Sciatic nerve (tissue), 2 donors: ENCODE measurements around the gene KLF4. TPM values are rescaled to one million over a fixed set of nuclear protein-coding genes. Genes with fewer than 3 reads are reported as not detected.

ENCODE experiments used
- ATAC-seq: fragments of 200-7000 bp; cut with Tn5 transposase; one replicate; pipeline ENCODE4 v1.9.1; 2020; ENCODE audit warnings: mild to moderate bottlenecking, moderate library complexity
- DNase-seq: peaks from one replicate; pipeline ENCODE4 v3.0.0-alpha.2; 2020; ENCODE audit warnings: low spot score
- intact Hi-C: fragments of 100-400 bp; cut with DNase I; formaldehyde crosslinking; loops from one replicate; pipeline ENCODE4 v1.14.2; 2022
- total RNA-seq: library from RNA; stranded (reverse); fragmentation: NEBNext Ultra II Directional; extraction: Animal tissue kit (Norgen Biotek cat#: 25700); gene quantifications from one replicate; pipeline ENCODE4 v1.2.1, GENCODE V29; 2021
- donor health status: DM: no; HTN: no; CAD: no.
- donor health status: DM: no; HTN: no; CAD: no.

KLF4 gene
- total RNA-seq, 1 donor from 2014 or later: 63.8 TPM

DNA sequence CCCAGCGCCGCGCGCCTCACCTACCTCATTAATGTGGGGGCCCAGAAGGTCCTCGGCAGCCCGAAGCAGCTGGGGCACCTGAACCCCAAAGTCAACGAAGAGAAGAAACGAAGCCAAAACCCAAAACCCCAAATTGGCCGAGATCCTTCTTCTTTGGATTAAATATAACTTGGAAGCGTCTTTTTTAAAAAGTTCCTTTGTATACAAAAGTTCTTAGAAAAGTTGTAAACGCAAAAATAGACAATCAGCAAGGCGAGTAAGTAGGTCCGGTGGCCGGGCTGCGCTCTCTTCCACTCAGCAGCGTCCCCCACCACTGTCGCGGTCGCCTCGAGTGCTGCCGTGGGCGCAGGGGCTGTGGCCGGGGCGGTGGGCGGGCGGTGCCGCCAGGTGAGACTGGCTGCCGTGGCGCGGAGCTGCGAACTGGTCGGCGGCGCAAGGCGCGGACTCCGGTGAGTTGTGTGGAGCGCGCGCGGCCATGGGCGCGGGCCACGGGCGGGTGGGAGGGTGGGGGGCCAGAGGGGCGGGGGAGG, 360 bp downstream of the KLF4 start:
- DNase-seq: no peak
- no peak for ATAC-seq
- intact Hi-C loops: loop anchor here (10.0 kb wide), 2 partner anchors 786 to 1276 kb away; no protein-coding TSS in a partner anchor

DNA sequence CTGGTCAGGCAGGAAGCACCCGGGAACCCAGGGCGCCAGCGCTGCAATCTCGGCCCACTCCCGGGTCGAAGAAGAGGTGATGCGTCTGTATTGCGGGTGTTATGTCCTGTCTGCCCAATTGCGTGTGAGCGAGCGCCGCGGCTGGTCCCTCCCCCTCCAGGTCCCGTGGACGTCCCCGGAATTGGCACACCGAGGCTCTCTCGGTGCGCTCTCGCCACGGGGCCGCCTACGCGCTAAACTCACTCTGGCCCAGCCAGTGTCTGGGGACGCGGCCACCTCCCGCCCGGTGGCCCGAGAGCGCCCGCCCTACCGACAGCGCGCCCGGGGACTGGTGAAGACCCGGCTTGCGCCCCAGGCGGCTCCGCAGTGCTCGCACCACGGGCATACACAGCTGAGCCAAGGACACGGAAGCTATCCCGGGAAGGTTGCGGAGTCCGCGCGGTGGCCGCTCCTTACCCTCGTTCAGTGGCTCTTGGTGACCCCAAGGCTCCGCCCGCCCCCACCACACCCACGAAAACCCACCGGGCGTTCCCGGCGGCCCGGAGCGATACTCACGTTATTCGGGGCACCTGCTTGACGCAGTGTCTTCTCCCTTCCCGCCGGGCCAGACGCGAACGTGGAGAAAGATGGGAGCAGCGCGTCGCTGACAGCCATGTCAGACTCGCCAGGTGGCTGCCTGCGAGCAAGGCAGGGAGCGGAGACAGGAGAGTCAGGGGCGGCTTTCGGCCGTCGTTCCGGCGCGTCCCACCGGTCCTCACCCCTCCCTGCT, 1.0 kb downstream of the KLF4 start:
- intact Hi-C loops: loop anchor here (10.0 kb wide), 2 partner anchors 786 to 1276 kb away; no protein-coding TSS in a partner anchor
- DNase-seq (peak; percentile 87), ATAC-seq (peak; percentile 70)

DNA sequence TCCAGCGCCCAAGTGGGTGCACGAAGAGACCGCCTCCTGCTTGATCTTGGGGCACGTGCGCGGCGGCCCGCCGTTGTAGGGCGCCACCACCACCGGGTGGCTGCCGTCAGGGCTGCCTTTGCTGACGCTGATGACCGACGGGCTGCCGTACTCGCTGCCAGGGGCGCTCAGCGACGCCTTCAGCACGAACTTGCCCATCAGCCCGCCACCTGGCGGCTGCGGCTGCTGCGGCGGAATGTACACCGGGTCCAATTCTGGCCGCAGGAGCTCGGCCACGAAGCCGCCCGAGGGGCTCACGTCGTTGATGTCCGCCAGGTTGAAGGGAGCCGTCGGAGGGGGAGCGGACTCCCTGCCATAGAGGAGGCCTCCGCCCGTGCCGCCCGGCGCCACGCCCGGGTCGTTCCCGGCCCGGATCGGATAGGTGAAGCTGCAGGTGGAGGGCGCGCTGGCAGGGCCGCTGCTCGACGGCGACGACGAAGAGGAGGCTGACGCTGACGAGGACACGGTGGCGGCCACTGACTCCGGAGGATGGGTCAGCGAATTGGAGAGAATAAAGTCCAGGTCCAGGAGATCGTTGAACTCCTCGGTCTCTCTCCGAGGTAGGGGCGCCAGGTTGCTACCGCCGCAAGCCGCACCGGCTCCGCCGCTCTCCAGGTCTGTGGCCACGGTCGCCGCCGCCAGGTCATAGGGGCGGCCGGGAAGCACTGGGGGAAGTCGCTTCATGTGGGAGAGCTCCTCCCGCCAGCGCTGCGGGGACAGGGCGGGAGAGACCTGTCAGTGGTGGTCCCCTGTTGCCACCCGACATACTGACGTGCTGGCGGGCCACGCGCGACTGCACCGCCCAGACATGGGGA, 1.8 kb downstream of the KLF4 start:
- ATAC-seq (peak; percentile 5), DNase-seq (peak; percentile 70)
- intact Hi-C loops: loop anchor here (10.0 kb wide), 2 partner anchors 787 to 1277 kb away; no protein-coding TSS in a partner anchor

DNA sequence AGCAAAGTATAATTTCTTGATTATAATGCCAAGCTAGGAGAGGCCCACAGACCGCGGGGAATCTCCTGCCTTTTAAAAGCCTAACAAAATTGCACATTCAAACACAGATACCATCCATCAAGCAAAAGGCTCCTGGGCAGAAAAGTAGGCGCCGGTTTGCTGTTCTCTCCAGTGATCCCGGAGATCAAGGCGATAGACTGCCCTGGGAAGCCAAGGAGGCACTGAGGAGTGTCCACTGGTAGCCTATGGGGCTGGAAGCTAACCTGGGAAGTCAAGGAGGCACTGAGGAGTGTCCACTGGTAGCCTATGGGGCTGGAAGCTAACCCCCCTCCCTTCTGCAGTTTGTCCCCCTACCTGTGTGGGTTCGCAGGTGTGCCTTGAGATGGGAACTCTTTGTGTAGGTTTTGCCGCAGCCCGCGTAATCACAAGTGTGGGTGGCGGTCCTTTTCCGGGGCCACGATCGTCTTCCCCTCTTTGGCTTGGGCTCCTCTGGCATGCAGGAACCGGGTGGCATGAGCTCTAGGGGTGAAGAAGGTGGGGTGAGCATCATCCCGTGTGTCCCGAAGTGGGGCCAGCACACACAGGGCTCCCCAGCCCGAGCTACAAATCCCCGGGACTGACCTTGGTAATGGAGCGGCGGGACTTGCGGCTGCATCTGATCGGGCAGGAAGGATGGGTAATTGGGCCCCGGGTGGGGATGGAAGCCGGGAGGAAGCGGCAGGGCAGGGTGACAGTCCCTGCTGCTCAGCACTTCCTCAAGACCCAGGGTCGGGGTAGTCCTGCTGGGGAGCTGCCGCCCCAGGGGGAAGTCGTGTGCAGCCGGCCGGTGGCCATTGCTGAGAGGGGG, 2.7 kb downstream of the KLF4 start:
- DNase-seq (peak; percentile 62), ATAC-seq (no peak)
- intact Hi-C loops: loop anchor here (10.0 kb wide), 2 partner anchors 788 to 1278 kb away; no protein-coding TSS in a partner anchor

DNA sequence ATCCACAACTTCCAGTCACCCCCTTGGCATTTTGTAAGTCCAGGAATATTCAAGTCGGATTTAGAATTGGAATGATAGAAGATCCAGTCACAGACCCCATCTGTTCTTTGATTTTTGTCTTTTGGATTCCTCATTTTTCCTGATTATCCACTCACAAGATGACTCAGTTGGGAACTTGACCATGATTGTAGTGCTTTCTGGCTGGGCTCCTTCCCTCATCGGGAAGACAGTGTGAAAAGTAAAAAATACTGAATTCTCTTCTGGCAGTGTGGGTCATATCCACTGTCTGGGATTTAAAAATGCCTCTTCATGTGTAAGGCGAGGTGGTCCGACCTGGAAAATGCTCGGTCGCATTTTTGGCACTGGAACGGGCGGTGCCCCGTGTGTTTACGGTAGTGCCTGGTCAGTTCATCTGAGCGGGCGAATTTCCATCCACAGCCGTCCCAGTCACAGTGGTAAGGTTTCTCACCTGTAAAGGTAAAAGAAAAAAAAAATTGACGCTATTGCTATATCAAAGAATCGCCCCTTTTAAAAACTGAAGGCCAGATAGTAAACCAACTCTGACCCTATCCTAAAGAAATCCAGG, 4.0 kb downstream of the KLF4 start:
- no peak for ATAC-seq
- intact Hi-C loops: loop anchor here (10.0 kb wide), 2 partner anchors 789 to 1279 kb away; no protein-coding TSS in a partner anchor
- DNase-seq: peak; percentile 60

DNA sequence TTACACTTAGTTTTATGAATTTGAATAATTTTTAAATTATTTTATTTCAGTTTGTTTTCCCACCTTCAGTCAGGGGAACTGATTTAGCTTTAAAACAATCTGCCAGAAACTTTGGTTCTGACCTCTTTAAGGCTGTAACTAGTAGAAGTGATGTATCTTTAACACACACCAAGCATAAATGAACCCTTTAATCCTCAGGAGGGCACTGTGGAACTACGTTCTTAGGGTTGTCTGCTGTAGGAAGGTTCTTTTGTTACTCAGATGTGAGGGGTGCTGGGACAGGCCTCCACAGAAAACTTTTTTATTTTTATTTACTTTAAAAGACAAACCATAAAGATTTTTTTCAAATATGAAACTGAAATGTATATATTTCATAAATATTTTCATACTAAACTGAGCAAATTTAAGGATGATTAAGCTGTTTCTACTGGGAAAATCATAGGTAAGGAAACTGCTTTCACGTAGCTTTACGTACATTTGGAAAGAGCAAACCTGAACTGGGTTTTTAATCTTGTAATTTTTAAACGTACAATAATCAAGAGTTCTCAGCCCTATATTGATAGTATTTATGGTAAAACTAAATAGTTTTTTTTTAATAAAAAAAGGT, 5.3 kb downstream of the KLF4 start:
- intact Hi-C loops: loop anchor here (10.0 kb wide), 2 partner anchors 791 to 1281 kb away; no protein-coding TSS in a partner anchor
- peak; percentile 51 for ATAC-seq
- DNase-seq: no peak

DNA sequence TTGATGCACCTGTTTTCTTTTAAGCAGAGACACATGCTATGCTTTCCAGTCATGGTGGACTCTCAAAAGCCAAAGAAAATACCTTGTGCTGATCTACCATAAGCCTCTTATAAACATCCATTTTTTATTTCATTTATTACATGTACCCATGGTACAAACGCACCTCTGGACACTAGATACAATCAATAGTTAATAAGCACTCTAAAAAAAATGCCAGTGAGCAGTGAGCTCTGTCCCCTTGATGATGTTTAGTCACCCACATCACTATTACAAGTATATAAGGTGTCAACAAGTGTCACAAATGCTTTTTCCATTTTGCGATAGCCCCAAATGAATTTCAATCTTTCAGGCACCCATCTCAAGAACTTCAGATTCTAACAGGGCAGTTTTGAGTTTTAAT, 5.9 kb downstream of the KLF4 start:
- ATAC-seq (no peak), DNase-seq (no peak)
- intact Hi-C loops: loop anchor here (10.0 kb wide), 2 partner anchors 791 to 1281 kb away; no protein-coding TSS in a partner anchor

DNA sequence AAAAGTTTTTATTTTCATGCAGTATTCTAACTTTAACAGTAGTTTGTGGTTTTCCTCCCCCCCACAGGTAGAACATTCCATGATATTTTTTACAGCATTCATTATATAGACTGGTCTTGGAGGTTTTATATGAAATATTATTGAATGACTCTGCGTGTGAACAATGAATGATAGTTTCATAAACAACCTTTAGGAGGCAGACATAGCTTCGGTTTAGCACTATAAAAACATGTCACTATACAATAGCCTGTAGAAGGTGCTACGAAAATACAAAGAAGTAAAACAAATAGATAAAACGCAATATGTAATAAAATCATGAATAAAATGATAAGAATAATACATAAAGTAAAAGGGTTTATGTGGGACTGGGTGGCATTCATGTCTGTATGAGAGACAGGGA, 8.5 kb downstream of the KLF4 start:
- no peak for ATAC-seq
- intact Hi-C loops: loop anchor here (10.0 kb wide), 2 partner anchors 794 to 1284 kb away; no protein-coding TSS in a partner anchor

DNA sequence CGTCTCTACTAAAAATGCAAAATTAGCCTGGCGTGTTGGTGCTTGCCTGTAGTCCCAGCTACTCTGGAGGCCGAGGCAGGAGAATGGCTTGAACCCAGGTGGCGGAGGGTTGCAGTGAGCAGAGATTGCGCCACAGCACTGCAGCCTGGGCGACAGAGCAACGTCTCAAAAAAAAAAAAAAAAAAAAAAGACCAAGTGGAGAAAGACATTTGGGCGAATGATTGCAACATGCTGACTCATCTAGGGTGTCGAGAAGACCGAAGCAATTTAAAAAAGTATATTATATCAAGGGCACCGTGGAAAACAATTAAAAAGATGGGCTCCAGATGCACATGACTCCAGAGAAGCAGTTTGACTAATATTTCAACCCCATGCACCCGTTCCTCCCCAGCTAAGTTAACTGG, 9.2 kb downstream of the KLF4 start:
- DNase-seq: peak; percentile 61
- peak; percentile 81 for ATAC-seq
- intact Hi-C loops: loop anchor here (10.0 kb wide), 2 partner anchors 794 to 1284 kb away; no protein-coding TSS in a partner anchor

More for the DNA sequence above, 8.5 kb downstream of the KLF4 start:
- DNase-seq: no peak

DNA sequence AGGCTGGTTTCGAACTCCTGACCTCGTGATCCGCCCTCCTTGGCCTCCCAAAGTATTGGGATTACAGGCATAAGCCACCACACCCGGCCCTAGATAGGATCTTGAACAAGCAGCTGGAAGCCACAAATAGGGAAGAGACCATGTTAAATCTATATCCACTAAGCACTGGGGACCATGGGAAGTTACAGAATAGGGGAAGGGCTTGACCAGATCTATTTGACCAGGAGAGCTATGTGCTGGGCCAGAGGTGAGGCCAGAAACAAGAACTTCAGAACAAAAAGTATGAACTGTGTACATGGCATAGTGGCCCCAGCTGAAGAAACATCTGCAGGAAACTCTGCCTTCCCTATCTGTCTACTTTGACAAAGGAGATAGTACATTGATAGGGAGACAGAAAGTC, 10.8 kb downstream of the KLF4 start:
- ATAC-seq (no peak), DNase-seq (no peak)
- intact Hi-C loops: no loop called here

DNA sequence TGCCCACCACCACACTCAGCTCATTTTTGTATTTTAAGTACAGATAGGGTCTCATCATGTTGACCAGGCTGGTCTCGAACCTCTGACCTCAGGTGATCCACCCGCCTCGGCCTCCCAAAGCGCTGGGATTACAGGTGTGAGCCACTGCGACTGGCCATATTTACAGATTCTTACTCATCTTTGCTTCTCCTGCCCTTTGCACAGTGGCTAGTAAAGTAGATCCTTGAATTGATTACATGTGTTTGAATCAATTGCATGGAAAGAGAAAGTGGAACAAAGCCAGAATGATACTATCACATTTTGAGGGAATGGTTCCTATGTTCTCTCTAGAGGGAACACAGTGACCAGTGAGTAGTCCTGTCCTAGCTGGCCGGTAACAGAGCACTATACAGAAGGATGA, 15.4 kb downstream of the KLF4 start:
- intact Hi-C loops: no loop called here
- DNase-seq (no peak), ATAC-seq (no peak)

DNA sequence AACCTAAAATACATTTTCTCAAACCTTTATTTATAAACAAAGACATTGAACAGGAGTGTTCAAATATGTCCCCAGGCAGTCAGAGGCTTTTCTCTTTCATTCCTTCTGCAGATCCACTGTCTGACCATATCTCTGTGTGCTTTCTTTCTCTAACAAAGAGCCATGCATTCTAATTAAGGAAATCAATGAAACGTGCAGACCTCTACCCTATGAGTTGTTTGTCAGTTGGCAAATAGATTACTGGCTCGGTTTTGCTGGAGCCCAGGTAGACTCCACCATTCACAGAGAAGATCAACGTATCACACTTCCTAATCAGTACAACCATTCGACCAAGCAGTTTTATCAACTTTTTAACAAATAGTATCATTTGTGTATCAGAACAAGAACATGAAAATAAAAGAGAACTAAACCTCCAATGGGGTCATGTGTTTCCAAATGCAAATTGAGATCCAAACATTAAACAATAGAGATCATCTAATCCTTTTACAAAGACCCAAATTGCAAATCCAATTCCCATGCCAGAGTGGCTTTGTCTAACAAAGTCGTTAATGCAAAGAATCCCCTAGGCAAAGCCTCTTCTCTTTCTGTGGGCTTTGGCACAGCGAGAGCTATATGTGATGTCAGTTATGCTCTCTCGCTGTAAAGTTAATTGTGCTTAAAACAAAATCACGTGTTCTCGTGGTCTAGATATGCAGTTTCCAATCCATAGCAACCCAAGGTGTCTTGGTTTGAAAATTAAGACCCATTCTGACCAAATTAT, 16.8 kb downstream of the KLF4 start:
- no peak for DNase-seq
- no peak for ATAC-seq
- intact Hi-C loops: no loop called here

DNA sequence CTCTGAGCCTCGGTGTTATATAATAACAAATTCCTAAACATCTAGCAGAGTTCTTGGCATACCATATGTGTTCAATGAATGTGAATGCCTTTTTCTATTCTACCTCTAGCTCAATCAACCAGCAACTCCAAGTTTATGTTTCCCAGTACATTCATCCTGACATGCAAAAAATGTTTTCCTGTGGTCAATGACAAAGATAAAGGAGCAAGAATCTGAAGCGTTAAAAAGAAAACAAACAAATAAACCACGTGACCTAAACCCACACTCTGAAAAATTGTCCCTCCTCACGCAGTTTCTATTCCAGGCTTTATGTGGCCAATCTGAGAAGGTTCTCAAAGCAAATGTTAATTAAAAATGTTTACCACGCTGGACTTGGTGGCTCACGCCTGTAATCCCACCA, 18.0 kb downstream of the KLF4 start:
- intact Hi-C loops: no loop called here
- no peak for ATAC-seq
- DNase-seq: no peak

DNA sequence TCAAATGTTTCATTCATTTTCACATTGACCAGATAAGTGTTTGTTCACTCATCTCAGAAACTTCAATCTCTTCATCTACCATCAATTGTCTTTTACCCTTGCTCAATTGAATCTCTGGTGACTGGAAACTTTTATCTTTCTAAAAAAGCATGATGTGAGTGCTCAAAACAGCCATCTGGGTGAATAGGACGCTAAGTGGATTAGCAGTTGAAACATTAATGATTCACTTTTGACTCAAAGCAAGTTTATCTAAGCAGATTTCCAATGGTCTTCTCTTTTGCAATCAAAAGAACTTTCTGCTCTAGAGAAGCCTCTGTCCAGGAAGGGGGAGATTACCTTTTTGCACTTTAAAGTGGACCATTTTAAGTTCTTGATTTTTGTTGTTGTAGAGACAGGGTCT, 22.2 kb downstream of the KLF4 start:
- ATAC-seq: no peak
- intact Hi-C loops: loop anchor here (10.0 kb wide), 2 partner anchors 1097 to 1307 kb away; no protein-coding TSS in a partner anchor

DNA sequence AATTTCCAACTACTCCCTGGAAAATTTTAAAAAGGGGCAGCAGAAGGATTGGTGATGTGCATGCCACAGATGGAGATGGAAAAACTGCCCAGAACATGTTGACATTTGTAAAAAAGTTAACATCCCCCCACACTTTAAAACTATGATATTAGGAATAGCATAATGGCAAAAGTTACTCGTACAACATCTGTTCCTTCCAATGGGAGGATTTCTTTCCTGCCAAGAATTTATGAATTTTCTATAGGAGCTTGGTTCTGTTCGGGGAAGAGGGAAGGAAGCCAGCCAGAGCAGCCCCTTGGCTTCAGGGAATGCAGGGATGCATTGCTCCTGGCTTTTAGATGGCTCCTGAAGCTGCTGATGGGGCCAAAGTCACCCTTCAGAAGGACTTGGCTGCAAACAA, 22.7 kb downstream of the KLF4 start:
- intact Hi-C loops: loop anchor here (10.0 kb wide), 2 partner anchors 1098 to 1308 kb away; no protein-coding TSS in a partner anchor
- DNase-seq (no peak), ATAC-seq (no peak)

More for the DNA sequence above, 22.2 kb downstream of the KLF4 start:
- no peak for DNase-seq
